Osteoblast (primary cell): ENCODE results near the gene CACNA1F. TPM values are rescaled to one million over a fixed set of nuclear protein-coding genes. Genes with fewer than 3 reads are reported as not detected.
A peak's percentile ranks its signal among the peaks of the same experiment; 100 is the strongest.

Source experiments
- DNase-seq: peaks from one replicate; pipeline ENCODE4 v3.0.0; 2011; ENCODE audit warnings: low spot score, mixed read lengths; ENCODE audit not compliant: insufficient read length; ENCODE audit errors: missing footprints
- H2AFZ ChIP-seq: 2 replicates; pipeline ENCODE4 v1.6.0; 2011; ENCODE audit warnings: mild to moderate bottlenecking, low read length
- H3K27ac ChIP-seq: 2 replicates; pipeline ENCODE4 v1.5.1; 2011; ENCODE audit warnings: mild to moderate bottlenecking, low read depth, low read length, moderate library complexity
- H3K27me3 ChIP-seq: 2 replicates; pipeline ENCODE4 v1.6.0; 2012; ENCODE audit warnings: mild to moderate bottlenecking, control low read depth, inconsistent platforms, low read length, moderate library complexity; ENCODE audit not compliant: insufficient read depth
- H3K36me3 ChIP-seq: 2 replicates; pipeline ENCODE4 v1.5.1; 2011; ENCODE audit warnings: mild to moderate bottlenecking, low read length, control low read depth, moderate library complexity; ENCODE audit not compliant: insufficient read depth
- H3K4me1 ChIP-seq: 2 replicates; pipeline ENCODE4 v1.5.1; 2011; ENCODE audit warnings: mild to moderate bottlenecking, low read length, control low read depth, moderate library complexity; ENCODE audit not compliant: insufficient read depth
- H3K4me2 ChIP-seq: 2 replicates; pipeline ENCODE4 v1.6.0; 2011; ENCODE audit warnings: mild to moderate bottlenecking, low read length; ENCODE audit not compliant: insufficient read depth
- H3K4me3 ChIP-seq: fragments of 200-600 bp; sonication (generic); 3 replicates; pipeline ENCODE4 v1.5.1; 2012; ENCODE audit warnings: mild to moderate bottlenecking, low read length, inconsistent platforms; ENCODE audit not compliant: insufficient read depth
- H3K79me2 ChIP-seq: 2 replicates; pipeline ENCODE4 v1.6.0; 2012; ENCODE audit warnings: mild to moderate bottlenecking, low read length, control low read depth, inconsistent platforms; ENCODE audit not compliant: insufficient read depth
- H3K9me3 ChIP-seq: 2 replicates; pipeline ENCODE4 v1.5.1; 2011; ENCODE audit warnings: low read depth, low read length, control low read depth
- H4K20me1 ChIP-seq: 2 replicates; pipeline ENCODE4 v1.6.0; 2012; ENCODE audit warnings: mild to moderate bottlenecking, low read length, control low read depth; ENCODE audit not compliant: insufficient read depth
- CTCF ChIP-seq: IDR thresholded peaks from 2 replicates; pipeline ENCODE4 v1.5.1; 2011; ENCODE audit warnings: mild to moderate bottlenecking, low read depth, low read length, moderate library complexity; ENCODE audit errors: extremely low read depth
- total RNA-seq: library from RNA; depleted of rRNA; stranded (reverse); fragments of >200 nt; gene quantifications from 2 replicates; pipeline ENCODE4 v1.2.3, GENCODE V29; 2012

The CACNA1F gene
- total RNA-seq, 1 donor: not detected

GRCh38 chrX:49233887-49234555 lies 881 bp upstream of the CACNA1F start:
- Histone ChIP-seq H2AFZ (peak overlapping the region; percentile 47), H3K79me2 (peaks cover 2% of the 10 kb centered on the region), H3K4me1 (no peaks in the 10 kb centered on the region), H3K4me3 (peak overlapping the region; percentile 25), H3K9me3 (no peaks in the 10 kb centered on the region), H3K27ac (no peak overlapping the region), H3K36me3 (no peaks in the 10 kb centered on the region), H3K4me2 (no peak overlapping the region), H3K27me3 (no peaks in the 10 kb centered on the region), H4K20me1 (no peaks in the 10 kb centered on the region)
- DNase-seq: no peak
- TF ChIP-seq CTCF: no peak

GRCh38 chrX:49232525-49232924 lies 615 bp downstream of the CACNA1F start:
- H3K79me2 ChIP-seq: peaks cover 2% of the 10 kb centered on the region
- H2AFZ ChIP-seq: no peak overlapping the region
- no peaks in the 10 kb centered on the region for H3K4me1 ChIP-seq
- H3K27ac ChIP-seq: no peak overlapping the region
- H3K27me3 ChIP-seq: no peaks in the 10 kb centered on the region
- TF ChIP-seq CTCF: no peak
- DNase-seq: no peak
- H4K20me1 ChIP-seq: no peaks in the 10 kb centered on the region
- H3K4me2 ChIP-seq: no peak overlapping the region
- H3K4me3 ChIP-seq: no peak overlapping the region
- no peaks in the 10 kb centered on the region for H3K36me3 ChIP-seq
- H3K9me3 ChIP-seq: no peaks in the 10 kb centered on the region

GRCh38 chrX:49231333-49232000 lies 1.7 kb downstream of the CACNA1F start:
- H3K4me2 ChIP-seq: no peak overlapping the region
- peak; percentile 66 for DNase-seq

More at GRCh38 chrX:49231333-49232000, 1.7 kb downstream of the CACNA1F start:
- peaks cover 2% of the 10 kb centered on the region for H3K79me2 ChIP-seq
- no peak overlapping the region for H3K27ac ChIP-seq
- no peaks in the 10 kb centered on the region for H3K36me3 ChIP-seq
- H2AFZ ChIP-seq: no peak overlapping the region
- TF ChIP-seq CTCF: no peak
- H4K20me1 ChIP-seq: no peaks in the 10 kb centered on the region
- H3K4me3 ChIP-seq: no peak overlapping the region
- H3K9me3 ChIP-seq: no peaks in the 10 kb centered on the region
- H3K27me3 ChIP-seq: no peaks in the 10 kb centered on the region
- no peaks in the 10 kb centered on the region for H3K4me1 ChIP-seq
